ENCODE measurements around the gene UPK1B.

- TF ChIP-seq CTCF (IDR thresholded peaks at IDR 0.05) (no peak), EP300 (IDR thresholded peaks at IDR 0.05) (no peak), POLR2A (IDR thresholded peaks at IDR 0.05) (no peak)
These were observed 13.0 kb upstream of the UPK1B start for GRCh38 chr3:119160361-119160760.

All from suprapubic skin (tissue), 3 donors.